GM10847 (cell line): ENCODE data around the gene LMOD2.

ENCODE experiments used
- POLR2A ChIP-seq: IDR thresholded peaks from 2 replicates; pipeline ENCODE4 v1.6.1; 2011; ENCODE audit not compliant: insufficient read length; ENCODE audit errors: extremely low read depth

The LMOD2 gene

GRCh38 chr7:123660514-123661354 is 5.1 kb downstream of the LMOD2 start:
- TF ChIP-seq POLR2A = no peak

GRCh38 chr7:123661765-123662164 is 6.1 kb downstream of the LMOD2 start:
- no peak for TF ChIP-seq POLR2A

- TF ChIP-seq POLR2A = no peak
These were observed 6.6 kb downstream of the LMOD2 start for GRCh38 chr7:123662293-123662692.

GRCh38 chr7:123662755-123663154 is 7.1 kb downstream of the LMOD2 start:
- no peak for TF ChIP-seq POLR2A

- no peak for TF ChIP-seq POLR2A
These were observed 7.5 kb downstream of the LMOD2 start for GRCh38 chr7:123663200-123663599.

- no peak for TF ChIP-seq POLR2A
These were observed 9.5 kb downstream of the LMOD2 start for GRCh38 chr7:123665157-123665556.

- no peak for TF ChIP-seq POLR2A
These were observed 10.2 kb downstream of the LMOD2 start for GRCh38 chr7:123665896-123666295.

- no peak for TF ChIP-seq POLR2A
These were observed 10.8 kb downstream of the LMOD2 start for GRCh38 chr7:123666492-123666891.

GRCh38 chr7:123669485-123669884 is 13.8 kb downstream of the LMOD2 start:
- no peak for TF ChIP-seq POLR2A

GRCh38 chr7:123673137-123673732 is 17.6 kb downstream of the LMOD2 start:
- no peak for TF ChIP-seq POLR2A

GRCh38 chr7:123673752-123674398 is 18.2 kb downstream of the LMOD2 start:
- TF ChIP-seq POLR2A = no peak

- TF ChIP-seq POLR2A = no peak
These were observed 18.9 kb downstream of the LMOD2 start for GRCh38 chr7:123674399-123675180.

- no peak for TF ChIP-seq POLR2A
These were observed 19.5 kb downstream of the LMOD2 start for GRCh38 chr7:123675181-123675473.

GRCh38 chr7:123677061-123677715 is 21.5 kb downstream of the LMOD2 start:
- no peak for TF ChIP-seq POLR2A

GRCh38 chr7:123679614-123680013 is 23.9 kb downstream of the LMOD2 start:
- TF ChIP-seq POLR2A = no peak
